Fibroblast of the aortic adventitia (primary cell): ENCODE measurements around the gene ZNF593. TPM values are rescaled to one million over a fixed set of nuclear protein-coding genes. Genes with fewer than 3 reads are reported as not detected.

ENCODE experiments used
- DNase-seq: peaks from one replicate; pipeline ENCODE4 v3.0.0-alpha.2; 2010; ENCODE audit warnings: low read depth
- H3K4me3 ChIP-seq: 2 replicates; pipeline ENCODE4 v1.5.1; 2011; ENCODE audit warnings: low read depth, mild to moderate bottlenecking, control low read depth, low read length, moderate library complexity
- total RNA-seq: library from RNA; depleted of rRNA; stranded (reverse); fragments of >200 nt; gene quantifications from 2 replicates; pipeline ENCODE4 v1.2.3, GENCODE V29; 2012; ENCODE audit warnings: low replicate concordance
- TF ChIP-seq, protein P1 (sequence below): IDR thresholded peaks from 2 replicates; pipeline ENCODE4 v1.5.1; 2011; ENCODE audit warnings: mild to moderate bottlenecking, low read length, control low read depth, inconsistent platforms; ENCODE audit not compliant: insufficient read depth

Gene ZNF593
- total RNA-seq, 1 donor = 19.4 TPM

DNA sequence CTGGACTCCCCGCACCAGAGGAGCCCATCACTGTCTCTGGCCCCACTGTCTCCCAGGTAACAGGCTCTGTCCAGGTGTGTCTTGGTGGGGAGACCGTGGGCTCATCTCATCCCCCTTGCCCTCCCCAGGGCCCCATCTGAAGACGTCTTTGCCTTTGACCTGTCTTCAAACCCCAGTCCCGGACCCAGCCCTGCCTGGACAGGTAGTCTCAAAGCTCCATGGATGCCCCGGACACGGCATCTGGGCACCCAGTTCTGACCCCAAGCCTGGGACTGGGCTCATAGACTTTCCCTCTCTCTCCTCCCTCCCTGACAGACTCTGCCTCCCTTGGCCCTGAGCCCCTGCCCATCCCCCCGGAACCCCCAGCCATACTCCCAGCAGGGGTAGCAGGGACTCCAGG lies 14.4 kb downstream of the ZNF593 start:
- H3K4me3 ChIP-seq = no peak overlapping the region
- TF ChIP-seq, protein P1, sequence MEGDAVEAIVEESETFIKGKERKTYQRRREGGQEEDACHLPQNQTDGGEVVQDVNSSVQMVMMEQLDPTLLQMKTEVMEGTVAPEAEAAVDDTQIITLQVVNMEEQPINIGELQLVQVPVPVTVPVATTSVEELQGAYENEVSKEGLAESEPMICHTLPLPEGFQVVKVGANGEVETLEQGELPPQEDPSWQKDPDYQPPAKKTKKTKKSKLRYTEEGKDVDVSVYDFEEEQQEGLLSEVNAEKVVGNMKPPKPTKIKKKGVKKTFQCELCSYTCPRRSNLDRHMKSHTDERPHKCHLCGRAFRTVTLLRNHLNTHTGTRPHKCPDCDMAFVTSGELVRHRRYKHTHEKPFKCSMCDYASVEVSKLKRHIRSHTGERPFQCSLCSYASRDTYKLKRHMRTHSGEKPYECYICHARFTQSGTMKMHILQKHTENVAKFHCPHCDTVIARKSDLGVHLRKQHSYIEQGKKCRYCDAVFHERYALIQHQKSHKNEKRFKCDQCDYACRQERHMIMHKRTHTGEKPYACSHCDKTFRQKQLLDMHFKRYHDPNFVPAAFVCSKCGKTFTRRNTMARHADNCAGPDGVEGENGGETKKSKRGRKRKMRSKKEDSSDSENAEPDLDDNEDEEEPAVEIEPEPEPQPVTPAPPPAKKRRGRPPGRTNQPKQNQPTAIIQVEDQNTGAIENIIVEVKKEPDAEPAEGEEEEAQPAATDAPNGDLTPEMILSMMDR = no peak
- DNase-seq = no peak

DNA sequence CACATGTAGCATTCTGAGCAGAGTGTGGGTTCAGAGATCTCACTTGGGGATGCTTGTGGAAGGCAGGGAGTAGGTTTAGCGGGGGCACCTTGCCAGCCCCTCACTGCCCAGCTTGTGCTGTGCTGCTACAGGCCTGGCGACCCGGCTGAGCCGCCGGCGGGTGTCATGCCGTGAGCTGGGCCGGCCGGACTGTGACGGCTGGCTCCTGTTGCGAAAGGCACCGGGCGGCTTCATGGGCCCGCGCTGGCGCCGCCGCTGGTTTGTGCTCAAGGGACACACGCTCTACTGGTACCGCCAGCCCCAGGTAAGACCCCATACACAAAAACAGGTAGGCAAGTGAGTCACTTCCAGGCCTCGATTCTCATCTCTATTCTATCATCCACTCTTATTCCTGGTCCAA lies 15.2 kb downstream of the ZNF593 start:
- no peak overlapping the region for H3K4me3 ChIP-seq
- DNase-seq = no peak
- TF ChIP-seq, protein P1 = no peak

DNA sequence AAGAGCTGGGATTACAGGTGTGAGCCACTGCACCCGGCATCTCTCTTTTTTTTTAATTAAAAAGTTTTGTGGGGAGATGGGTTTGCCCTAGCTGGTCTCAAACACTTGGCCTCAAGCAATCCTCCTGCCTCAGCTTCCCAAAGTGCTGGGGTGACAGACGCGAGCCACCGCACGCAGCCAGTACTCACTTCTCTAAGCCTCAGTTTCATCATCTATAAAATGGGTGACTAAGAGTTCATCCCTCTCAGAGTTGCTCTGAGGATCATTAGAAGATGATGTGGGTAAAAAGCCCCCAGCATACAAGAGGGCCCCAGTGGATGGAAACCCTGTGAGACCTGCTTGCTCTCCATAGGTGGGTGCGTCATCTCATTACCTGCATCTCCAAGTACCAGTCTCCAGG lies 18.2 kb downstream of the ZNF593 start:
- no peak for DNase-seq
- no peak overlapping the region for H3K4me3 ChIP-seq
- TF ChIP-seq, protein P1 = no peak

DNA sequence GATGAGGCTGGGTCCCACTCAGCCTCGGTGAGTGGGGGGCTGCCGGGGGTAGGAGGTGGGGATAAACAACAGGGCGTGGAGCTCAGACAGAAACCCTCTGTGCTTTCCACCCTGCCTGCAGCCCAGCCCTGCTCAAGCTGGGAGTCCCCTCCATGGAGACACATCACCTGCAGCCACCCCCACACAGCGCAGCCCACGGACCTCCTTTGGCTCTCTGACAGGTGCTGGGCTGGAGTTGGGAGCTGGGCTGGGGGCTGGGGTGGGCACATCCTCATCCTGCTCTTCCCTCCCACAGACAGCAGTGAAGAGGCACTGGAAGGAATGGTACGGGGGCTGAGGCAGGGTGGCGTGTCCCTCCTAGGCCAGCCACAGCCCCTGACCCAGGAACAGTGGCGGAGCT lies 18.8 kb downstream of the ZNF593 start:
- no peak for DNase-seq
- H3K4me3 ChIP-seq = no peak overlapping the region
- TF ChIP-seq, protein P1 = no peak

DNA sequence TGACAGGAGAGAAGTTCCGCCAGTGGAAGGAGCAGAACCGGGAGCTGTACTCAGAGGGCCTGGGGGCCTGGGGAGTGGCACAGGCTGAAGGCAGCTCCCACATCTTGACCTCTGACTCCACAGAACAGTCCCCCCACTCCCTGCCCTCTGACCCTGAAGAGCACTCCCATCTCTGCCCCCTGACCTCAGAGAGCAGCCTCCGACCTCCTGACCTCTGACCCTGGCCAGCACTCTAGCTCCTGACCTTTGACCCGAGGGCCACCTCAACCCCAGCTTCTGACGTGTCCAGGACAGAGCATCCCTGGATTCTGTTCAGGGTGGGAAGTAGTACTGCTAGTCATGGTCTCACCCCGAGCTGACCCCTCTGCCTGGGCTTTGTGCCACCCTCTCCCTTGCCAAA lies 19.6 kb downstream of the ZNF593 start:
- no peak overlapping the region for H3K4me3 ChIP-seq
- no peak for DNase-seq
- TF ChIP-seq, protein P1 = no peak

DNA sequence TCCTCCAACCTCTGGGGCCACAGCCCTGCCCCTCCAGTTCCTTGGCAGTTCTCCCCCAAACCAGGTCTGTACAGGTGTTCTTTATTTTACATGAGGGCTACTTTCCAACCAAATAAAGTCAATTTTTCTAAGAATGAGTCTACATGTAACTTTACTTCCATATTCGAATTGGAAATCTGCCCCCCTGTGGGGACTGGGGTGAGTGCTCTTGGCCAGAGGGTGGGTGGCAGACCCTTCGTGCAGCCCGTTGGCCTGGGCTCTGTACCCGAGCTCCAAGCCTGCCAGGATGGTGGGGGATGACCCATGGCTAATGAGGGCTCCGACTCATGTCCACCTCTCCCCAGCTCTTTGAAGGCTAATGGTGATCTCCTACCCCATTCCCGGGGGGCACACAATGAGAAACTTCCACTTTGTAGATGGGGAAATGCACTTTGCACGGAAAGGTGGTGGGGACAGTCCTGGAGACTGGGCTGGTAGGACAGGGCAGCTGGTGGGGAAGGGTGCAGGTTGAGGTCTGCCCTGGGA lies 20.1 kb downstream of the ZNF593 start:
- TF ChIP-seq, protein P1 = no peak
- H3K4me3 ChIP-seq = no peak overlapping the region
- no peak for DNase-seq

DNA sequence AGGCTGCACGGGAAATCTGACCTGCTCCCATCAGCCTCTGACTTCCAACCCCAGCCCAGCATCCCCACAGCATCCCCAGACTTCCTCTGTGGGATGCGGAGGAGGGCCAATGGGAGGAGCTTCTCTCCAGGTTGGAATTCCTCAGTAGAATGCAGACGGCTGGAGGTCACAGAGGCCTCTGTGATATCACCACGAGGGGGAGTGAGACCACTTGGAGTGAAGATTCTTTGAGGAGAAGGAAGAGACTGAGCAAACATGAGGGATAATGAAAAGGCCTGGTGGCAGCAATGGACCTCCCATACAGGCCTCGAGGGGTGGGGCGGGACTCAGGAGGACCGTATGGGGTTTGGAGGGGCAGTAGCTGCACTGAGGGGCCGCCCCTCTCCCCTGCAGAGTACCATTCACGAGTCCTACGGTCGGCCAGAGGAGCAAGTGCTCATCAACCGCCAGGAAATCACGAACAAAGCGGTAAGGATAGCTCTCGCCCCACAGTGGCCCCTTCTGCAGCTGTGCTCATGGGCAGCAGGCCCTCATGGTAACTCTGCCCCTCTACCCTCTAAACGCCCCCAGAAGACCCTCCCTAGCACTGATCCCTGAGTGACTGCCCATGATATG lies 20.8 kb downstream of the ZNF593 start, which contains the start of gene CATSPER4:
Gene CATSPER4, plus strand, starts transcription at position 230 of the 615 bp plus-strand sequence. Its CDS starts 26 bp downstream, at position 256.
- TF ChIP-seq, protein P1 = peak; percentile 25
- no peak for DNase-seq
- H3K4me3 ChIP-seq = no peak within 1 kb of the TSS
